GM21786 (cell line): Measurements from ENCODE around the gene DIO3.

Experiments used
- ATAC-seq: cut with Tn5 transposase; IDR thresholded peaks from one replicate; pipeline ENCODE4 v1.9.1; 2021; ENCODE audit not compliant: unreplicated experiment

DIO3 gene

GRCh38 chr14:101579372-101580080, 18.2 kb downstream of the DIO3 start:
- no peak for ATAC-seq

- ATAC-seq = no peak
Observed at GRCh38 chr14:101581806-101582205, 20.5 kb downstream of the DIO3 start.

DNA sequence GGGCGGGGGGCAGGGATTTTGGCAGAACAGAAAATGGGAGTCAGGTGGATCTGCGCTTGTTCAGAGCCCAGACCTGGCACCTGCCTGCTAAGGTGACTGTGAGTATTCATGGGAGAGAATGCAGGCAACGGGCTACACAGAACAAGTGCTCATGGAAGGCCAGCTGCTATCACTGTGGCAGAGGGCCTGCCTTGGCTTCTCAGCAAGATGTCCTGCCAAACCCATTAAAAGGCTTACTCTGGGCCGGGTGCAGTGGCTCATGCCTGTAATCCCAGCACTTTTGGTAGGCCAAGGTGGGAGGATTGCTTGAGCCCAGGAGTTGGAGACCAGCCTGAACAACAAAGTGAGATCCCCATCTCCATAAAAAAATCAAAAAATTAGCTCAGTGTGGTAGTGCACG, 21.0 kb downstream of the DIO3 start:
- ATAC-seq = no peak

DNA sequence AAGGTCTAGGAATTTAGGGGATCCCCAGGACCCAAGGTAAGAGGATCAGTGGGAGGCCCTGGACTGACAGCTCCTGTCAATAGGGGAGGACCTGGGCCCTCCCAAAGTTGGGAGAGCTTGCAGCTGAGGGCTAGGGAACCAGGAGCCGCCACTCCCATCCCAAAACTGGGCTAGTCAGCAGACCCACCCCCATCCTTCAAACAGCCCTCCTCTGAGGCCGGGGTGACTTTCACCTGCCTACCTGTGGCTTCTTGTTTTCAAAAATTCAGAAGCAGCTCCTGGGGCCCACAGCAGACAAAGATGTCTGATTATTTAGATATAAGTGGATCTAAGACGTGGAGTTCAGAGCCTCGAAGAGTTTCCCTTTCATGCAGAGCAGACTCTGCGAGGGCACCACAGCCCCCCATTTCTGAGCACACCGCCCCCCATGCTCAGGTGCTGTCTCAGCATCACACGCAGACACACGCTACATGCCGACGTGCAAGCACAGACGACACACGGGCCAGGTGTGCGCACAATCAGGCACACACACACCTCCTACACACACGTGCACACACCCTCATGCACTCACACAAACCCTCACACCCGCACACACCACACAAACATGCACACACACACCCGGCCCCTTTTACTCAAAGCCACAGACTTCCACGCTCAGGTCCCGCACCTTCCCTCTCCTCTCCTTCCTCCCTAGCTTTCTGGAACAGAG, 21.9 kb downstream of the DIO3 start:
- no peak for ATAC-seq

- no peak for ATAC-seq
Observed at GRCh38 chr14:101583715-101584054, 22.4 kb downstream of the DIO3 start.

DNA sequence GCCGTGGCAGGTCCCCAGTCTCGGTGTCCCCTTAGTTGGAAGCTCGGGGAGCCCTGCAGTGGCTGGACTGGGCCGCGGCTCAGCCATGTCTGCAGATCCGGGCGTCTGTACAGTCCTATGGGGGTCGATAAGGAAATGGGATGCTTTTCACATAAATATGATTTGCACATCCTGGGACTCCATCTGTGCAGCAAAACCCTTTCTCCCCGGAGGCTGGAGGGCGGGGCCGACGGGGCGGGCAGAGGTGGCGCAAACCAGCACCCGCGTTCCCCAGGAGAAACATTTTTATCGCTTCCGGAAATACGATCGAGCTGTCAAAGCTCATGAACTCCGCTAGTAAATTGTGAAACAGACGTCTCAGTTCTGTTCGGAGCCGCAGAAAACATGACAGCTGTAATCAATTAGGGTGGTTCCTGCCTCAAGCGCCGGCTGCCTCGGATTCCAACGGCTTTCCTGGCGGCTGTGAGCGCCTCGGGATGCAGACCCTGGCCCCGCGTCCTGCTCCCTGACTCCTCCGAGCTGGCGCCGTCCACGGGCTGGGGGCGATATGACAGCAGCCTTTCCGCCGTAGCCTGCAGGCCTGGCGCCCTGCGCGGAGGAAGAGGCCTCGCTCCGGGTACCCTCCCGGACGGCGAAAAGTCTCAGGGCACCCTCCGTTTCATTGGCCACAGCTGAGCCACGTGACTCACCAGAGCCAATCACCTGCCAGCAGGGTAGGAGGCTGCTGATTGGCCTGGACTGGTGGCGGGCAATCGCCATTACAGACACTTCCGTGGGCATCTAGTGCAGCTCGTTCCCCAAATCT, 23.0 kb downstream of the DIO3 start:
- ATAC-seq = no peak

- no peak for ATAC-seq
Observed at GRCh38 chr14:101585211-101585610, 23.9 kb downstream of the DIO3 start.

DNA sequence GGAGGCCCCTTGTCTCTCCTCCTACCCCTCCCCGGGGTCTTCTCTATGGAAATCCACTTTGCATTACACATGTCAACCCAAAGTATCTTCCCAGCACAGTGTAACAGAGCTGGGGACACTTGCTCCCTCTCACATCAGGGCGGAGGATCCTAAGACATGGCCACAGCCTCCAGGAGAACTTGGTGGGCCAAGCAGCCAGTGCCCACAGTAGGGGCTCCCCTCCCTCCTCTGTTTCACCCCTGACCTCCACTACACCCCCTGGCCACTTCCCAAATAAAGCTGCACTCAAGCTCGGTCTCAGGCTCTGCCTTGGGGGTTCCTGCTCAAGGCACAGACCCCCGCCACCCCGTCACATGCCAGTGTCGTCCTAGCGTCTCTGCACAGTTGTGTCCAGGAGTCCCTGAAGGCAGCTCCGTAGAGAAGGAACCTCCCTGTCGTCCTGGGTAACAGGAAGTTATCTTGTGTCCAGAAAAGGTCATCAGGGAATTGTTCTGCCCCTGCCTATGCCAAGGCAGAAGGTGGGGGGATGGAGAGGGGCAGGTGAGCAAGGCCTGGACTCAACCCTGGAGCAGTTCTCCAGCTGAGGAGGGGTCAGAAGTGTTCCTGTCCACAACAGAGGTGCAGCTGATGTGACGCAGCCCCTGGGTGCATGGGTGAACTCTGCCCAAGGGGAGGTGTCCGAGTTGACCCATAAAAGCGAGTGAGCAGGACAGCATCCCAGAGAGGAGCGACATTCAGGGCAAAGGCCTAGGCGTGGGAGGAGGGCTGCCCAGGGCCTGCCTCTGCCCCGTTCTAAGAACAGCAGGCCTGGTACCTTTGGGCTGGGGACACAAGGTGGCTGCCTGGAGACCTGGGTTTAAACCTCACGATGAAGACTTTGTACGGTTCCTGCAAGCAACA, 25.5 kb downstream of the DIO3 start:
- ATAC-seq = no peak

DNA sequence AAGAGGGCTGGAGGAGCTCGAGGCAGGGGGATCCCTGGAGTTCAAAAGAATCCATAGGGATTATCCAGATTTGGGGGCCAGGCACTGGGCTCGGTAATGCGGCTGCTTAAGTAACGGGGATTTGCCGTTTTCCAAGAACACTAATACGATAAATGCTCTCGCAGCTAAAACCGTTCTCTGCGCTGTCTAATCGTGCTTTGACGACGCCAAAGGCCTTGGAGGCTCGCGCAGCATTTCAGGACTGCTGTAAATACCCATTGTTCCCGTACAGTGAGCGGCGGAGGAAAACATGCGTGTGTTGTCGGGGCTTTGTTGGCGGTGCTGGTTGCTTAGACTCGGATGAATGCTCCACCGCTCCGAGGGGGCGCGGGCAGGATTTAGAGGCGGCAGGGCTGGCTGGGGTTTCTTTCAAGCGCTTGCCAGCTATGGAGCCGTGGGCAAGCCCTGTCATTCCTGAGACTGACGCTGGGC, 26.2 kb downstream of the DIO3 start:
- no peak for ATAC-seq

DNA sequence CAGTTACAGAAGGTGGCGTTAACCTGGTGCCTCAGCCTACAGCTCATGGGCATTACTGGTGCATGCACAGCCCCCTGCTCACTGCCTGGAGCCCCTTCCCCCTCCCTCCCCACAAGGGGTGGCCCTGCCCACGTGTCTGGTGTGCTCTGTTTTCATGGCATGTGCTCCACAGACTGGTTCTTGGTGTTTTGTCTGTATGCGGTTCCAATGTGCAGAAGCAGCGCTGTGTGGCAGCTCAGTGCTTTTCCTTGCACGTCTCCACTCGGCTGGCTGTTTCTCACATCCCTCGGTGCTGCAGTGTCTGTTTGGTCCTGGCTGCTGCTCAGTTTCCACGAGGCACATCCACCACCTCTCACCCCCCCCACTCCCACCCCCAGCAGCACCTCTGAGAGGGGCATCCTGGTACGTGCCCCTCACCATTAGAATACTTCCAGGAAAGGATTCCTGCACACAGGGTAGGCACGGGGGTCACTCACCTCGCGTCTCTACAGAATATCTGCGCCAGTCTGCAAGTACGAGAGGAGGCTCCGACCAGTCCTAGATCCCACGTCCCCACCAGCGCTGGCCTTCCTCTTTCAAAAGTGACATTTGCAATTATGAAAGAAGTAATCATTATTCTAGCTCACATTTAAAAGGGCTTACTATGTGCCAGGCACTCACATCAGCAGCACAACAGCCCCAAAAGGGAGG, 27.1 kb downstream of the DIO3 start:
- ATAC-seq = no peak

- no peak for ATAC-seq
Observed at GRCh38 chr14:101588990-101589389, 27.7 kb downstream of the DIO3 start.

- no peak for ATAC-seq
Observed at GRCh38 chr14:101589486-101590015, 28.3 kb downstream of the DIO3 start.

- ATAC-seq = no peak
Observed at GRCh38 chr14:101590062-101590461, 28.8 kb downstream of the DIO3 start.

GRCh38 chr14:101590616-101591015, 29.3 kb downstream of the DIO3 start:
- no peak for ATAC-seq

DNA sequence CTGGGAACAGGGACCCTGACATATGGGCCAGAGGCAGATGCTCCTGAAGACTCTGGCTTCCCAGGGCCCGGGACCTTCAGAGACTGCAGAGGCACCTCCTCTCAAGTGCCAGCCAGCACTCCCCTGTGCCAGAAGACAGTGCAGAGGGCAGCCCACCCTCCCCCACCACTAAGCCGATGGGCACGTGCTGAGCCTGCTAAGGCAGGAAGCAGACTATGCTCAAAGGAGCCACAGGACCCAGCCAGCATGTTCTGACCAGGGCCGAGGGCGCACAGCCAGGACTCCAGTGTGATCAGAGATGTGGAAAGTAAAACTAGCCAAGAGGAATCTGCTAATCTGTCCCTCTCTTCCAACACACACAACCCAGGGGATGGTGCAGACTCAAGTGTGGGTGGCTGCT, 29.8 kb downstream of the DIO3 start:
- no peak for ATAC-seq

- no peak for ATAC-seq
Observed at GRCh38 chr14:101591582-101591981, 30.3 kb downstream of the DIO3 start.

- ATAC-seq = no peak
Observed at GRCh38 chr14:101593411-101594238, 32.3 kb downstream of the DIO3 start.

DNA sequence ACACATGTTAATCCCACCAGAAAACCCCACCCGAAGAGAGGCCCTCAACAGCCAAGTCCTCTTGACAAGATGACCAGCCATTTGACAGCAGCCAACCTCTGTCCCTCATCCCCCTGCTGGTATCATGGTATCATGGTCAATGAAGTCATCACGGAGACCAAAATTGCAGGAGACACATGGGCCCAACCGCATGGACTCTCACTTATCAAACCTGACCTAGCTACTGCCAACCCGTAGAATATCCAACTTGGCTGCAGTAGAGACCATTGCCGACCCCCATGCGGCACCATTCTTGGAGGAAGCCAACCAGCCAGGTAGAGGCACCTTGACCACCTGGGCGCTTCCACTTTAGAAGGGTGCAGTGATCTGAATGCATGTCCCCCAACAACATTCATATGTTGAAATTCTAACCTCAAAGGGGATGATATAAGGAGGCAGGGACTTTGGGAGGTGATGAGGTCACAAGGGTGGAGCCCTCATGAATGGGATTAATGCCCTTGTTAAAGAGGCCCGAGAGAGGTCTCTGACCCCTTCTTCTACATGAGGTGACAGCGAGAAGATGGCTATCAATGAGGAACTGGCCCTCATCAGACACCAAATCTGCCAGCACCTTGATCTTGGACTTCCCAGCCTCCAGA, 33.3 kb downstream of the DIO3 start:
- ATAC-seq = no peak

- no peak for ATAC-seq
Observed at GRCh38 chr14:101595349-101595748, 34.1 kb downstream of the DIO3 start.
